ENCODE results near the gene TSPAN15.

The TSPAN15 gene

GRCh38 chr10:69477968-69478597, 26.8 kb downstream of the TSPAN15 start:
- Histone ChIP-seq H3K36me3 (ENCODE audit: control insufficient read depth, low read length) (no peaks in the 10 kb centered on the region), H3K9me3 (ENCODE audit: control insufficient read depth, insufficient read depth, low read length) (no peaks in the 10 kb centered on the region), H3K27me3 (ENCODE audit: control insufficient read depth, low read length) (no peaks in the 10 kb centered on the region; the same call in 1 of the 2 replicates), H3K4me1 (ENCODE audit: control insufficient read depth, low read length) (peaks cover 6% of the 10 kb centered on the region), H3K4me2 (ENCODE audit: low read length) (no peak overlapping the region), H3K9me2 (replicated peaks; ENCODE audit: control insufficient read depth, low read length) (no peaks in the 10 kb centered on the region), H4K20me1 (ENCODE audit: control insufficient read depth, insufficient read depth, low read depth, low read length) (no peaks in the 10 kb centered on the region), H3F3A (ENCODE audit: control insufficient read depth, insufficient read depth) (no peaks in the 10 kb centered on the region), H3K27ac (ENCODE audit: low read depth, low read length) (no peak overlapping the region), H3K79me2 (ENCODE audit: control insufficient read depth, low read length) (no peaks in the 10 kb centered on the region), H3K4me3 (ENCODE audit: low read length) (no peak overlapping the region)
- TF ChIP-seq EZH2phosphoT487 (IDR thresholded peaks at IDR 0.05; ENCODE audit: borderline replicate concordance, low read length) (no peak), CTCF (IDR thresholded peaks at IDR 0.05; ENCODE audit: low read depth, low read length, poor library complexity, severe bottlenecking) (no peak)

GRCh38 chr10:69479240-69480067, 28.2 kb downstream of the TSPAN15 start:
- Histone ChIP-seq H3K4me1 (ENCODE audit: control insufficient read depth, low read length) (peaks cover 6% of the 10 kb centered on the region), H3K79me2 (ENCODE audit: control insufficient read depth, low read length) (no peaks in the 10 kb centered on the region), H3K4me3 (ENCODE audit: low read length) (no peak overlapping the region)

GRCh38 chr10:69480068-69480412, 28.8 kb downstream of the TSPAN15 start:
- no peaks in the 10 kb centered on the region for H3F3A ChIP-seq (ENCODE audit: control insufficient read depth, insufficient read depth)
- H3K79me2 ChIP-seq (ENCODE audit: control insufficient read depth, low read length), result no peaks in the 10 kb centered on the region
- H3K27ac ChIP-seq (ENCODE audit: low read depth, low read length), result no peak overlapping the region
- no peak overlapping the region for H3K4me3 ChIP-seq (ENCODE audit: low read length)
- no peaks in the 10 kb centered on the region; the same call in 1 of the 2 replicates for H3K27me3 ChIP-seq (ENCODE audit: control insufficient read depth, low read length)
- no peak overlapping the region for H3K4me2 ChIP-seq (ENCODE audit: low read length)
- peaks cover 6% of the 10 kb centered on the region for H3K4me1 ChIP-seq (ENCODE audit: control insufficient read depth, low read length)
- no peaks in the 10 kb centered on the region for H3K9me3 ChIP-seq (ENCODE audit: control insufficient read depth, insufficient read depth, low read length)
- H3K36me3 ChIP-seq (ENCODE audit: control insufficient read depth, low read length), result no peaks in the 10 kb centered on the region
- TF ChIP-seq EZH2phosphoT487 (IDR thresholded peaks at IDR 0.05; ENCODE audit: borderline replicate concordance, low read length) (no peak), CTCF (IDR thresholded peaks at IDR 0.05; ENCODE audit: low read depth, low read length, poor library complexity, severe bottlenecking) (no peak)
- H3K9me2 ChIP-seq (replicated peaks; ENCODE audit: control insufficient read depth, low read length), result no peaks in the 10 kb centered on the region
- H4K20me1 ChIP-seq (ENCODE audit: control insufficient read depth, insufficient read depth, low read depth, low read length), result no peaks in the 10 kb centered on the region

More at GRCh38 chr10:69479240-69480067, 28.2 kb downstream of the TSPAN15 start:
- Histone ChIP-seq H3K9me2 (replicated peaks; ENCODE audit: control insufficient read depth, low read length) (no peaks in the 10 kb centered on the region), H3K36me3 (ENCODE audit: control insufficient read depth, low read length) (no peaks in the 10 kb centered on the region), H4K20me1 (ENCODE audit: control insufficient read depth, insufficient read depth, low read depth, low read length) (no peaks in the 10 kb centered on the region), H3K9me3 (ENCODE audit: control insufficient read depth, insufficient read depth, low read length) (no peaks in the 10 kb centered on the region), H3K27ac (ENCODE audit: low read depth, low read length) (no peak overlapping the region), H3K27me3 (ENCODE audit: control insufficient read depth, low read length) (no peaks in the 10 kb centered on the region; the same call in 1 of the 2 replicates), H3F3A (ENCODE audit: control insufficient read depth, insufficient read depth) (no peaks in the 10 kb centered on the region), H3K4me2 (ENCODE audit: low read length) (no peak overlapping the region)
- TF ChIP-seq EZH2phosphoT487 (IDR thresholded peaks at IDR 0.05; ENCODE audit: borderline replicate concordance, low read length) (no peak), CTCF (IDR thresholded peaks at IDR 0.05; ENCODE audit: low read depth, low read length, poor library complexity, severe bottlenecking) (no peak)

Data from DOHH2 (cell line).